ENCODE results near the gene MCU. TPM values are rescaled to one million over a fixed set of nuclear protein-coding genes. Genes with fewer than 3 reads are reported as not detected.
A peak's percentile ranks its signal among the peaks of the same experiment; 100 is the strongest.
"Not testable (repeated sequence)": the region's sequence is repeated elsewhere in the genome, so short reads cannot be mapped to it uniquely, and the experiment has no call there.

Gene MCU
- total RNA-seq, result 10 to 100 TPM in 1 of 2 experiments, 1 to 10 TPM in 1; 8.7 to 13.6 TPM

GRCh38 chr10:72691863-72692743, at the start of gene MCU:
Gene MCU (plus strand): TSS chr10:72692143. CDS start chr10:72692152, 9 bp downstream.
- CTCF ChIA-PET, result interaction anchor here (0.7 to 1.9 kb wide), 6 partner anchors 8 to 260 kb away, joined by 3 to 5 read pairs (median 4); no protein-coding TSS in a partner anchor
- H3K4me3 Mint-ChIP-seq, result peak within 1 kb of the TSS; percentile 82
- peaks cover 30% of the 10 kb centered on the region for H3K4me1 Mint-ChIP-seq

GRCh38 chr10:72642318-72642717, 49.6 kb upstream of the MCU start:
- Mint-ChIP-seq H3K36me3 (peaks cover 1% of the 10 kb centered on the region), H3K27ac (no peak overlapping the region), H3K4me1 (peaks cover 14% of the 10 kb centered on the region), H3K4me3 (no peak overlapping the region), H3K27me3 (peaks cover 18% of the 10 kb centered on the region), H3K9me3 (ENCODE audit: low read depth) (no peaks in the 10 kb centered on the region)
- CTCF ChIA-PET, result no interaction called here
- ATAC-seq, result no peak
- DNase-seq, result no peak

More at GRCh38 chr10:72691863-72692743, at the start of gene MCU:
- DNase-seq, result peak; percentile 96
- peak; percentile 99 for ATAC-seq
- Mint-ChIP-seq H3K36me3 (no peaks in the 10 kb centered on the region), H3K27me3 (peaks cover 5% of the 10 kb centered on the region), H3K27ac (peak within 1 kb of the TSS; percentile 63), H3K9me3 (ENCODE audit: low read depth) (no peaks in the 10 kb centered on the region)

GRCh38 chr10:72645263-72645858, 46.6 kb upstream of the MCU start:
- Mint-ChIP-seq H3K27ac (no peak overlapping the region), H3K9me3 (ENCODE audit: low read depth) (no peaks in the 10 kb centered on the region), H3K36me3 (no peaks in the 10 kb centered on the region), H3K27me3 (peaks cover 17% of the 10 kb centered on the region), H3K4me3 (no peak overlapping the region), H3K4me1 (no peaks in the 10 kb centered on the region)
- CTCF ChIA-PET, result no interaction called here
- ATAC-seq, result no peak
- no peak for DNase-seq

GRCh38 chr10:72646971-72647370, 45.0 kb upstream of the MCU start:
- H3K4me1 Mint-ChIP-seq; H3K4me3 Mint-ChIP-seq; H3K27ac Mint-ChIP-seq; H3K9me3 Mint-ChIP-seq (ENCODE audit: low read depth); DNase-seq; ATAC-seq; H3K36me3 Mint-ChIP-seq: not testable (repeated sequence)
- H3K27me3 Mint-ChIP-seq, result peaks cover 10% of the 10 kb centered on the region
- CTCF ChIA-PET, result interaction anchor here (0.6 to 1.3 kb wide), 2 partner anchors 29 to 1188 kb away, joined by 3 read pairs; no protein-coding TSS in a partner anchor

GRCh38 chr10:72648301-72648700, 43.6 kb upstream of the MCU start:
- H3K27ac Mint-ChIP-seq, result no peak overlapping the region
- no peaks in the 10 kb centered on the region for H3K36me3 Mint-ChIP-seq
- H3K4me3 Mint-ChIP-seq, result no peak overlapping the region
- H3K4me1 Mint-ChIP-seq, result no peaks in the 10 kb centered on the region
- no peak for ATAC-seq
- H3K9me3 Mint-ChIP-seq (ENCODE audit: low read depth), result no peaks in the 10 kb centered on the region
- DNase-seq, result no peak
- peaks cover 8% of the 10 kb centered on the region for H3K27me3 Mint-ChIP-seq
- CTCF ChIA-PET, result no interaction called here

GRCh38 chr10:72649291-72649690, 42.7 kb upstream of the MCU start:
- no peak for DNase-seq
- Mint-ChIP-seq H3K36me3 (no peaks in the 10 kb centered on the region), H3K27me3 (peaks cover 8% of the 10 kb centered on the region), H3K4me3 (no peak overlapping the region), H3K27ac (no peak overlapping the region), H3K9me3 (ENCODE audit: low read depth) (no peaks in the 10 kb centered on the region), H3K4me1 (no peaks in the 10 kb centered on the region)
- CTCF ChIA-PET, result no interaction called here
- ATAC-seq, result no peak

GRCh38 chr10:72653383-72654096, 38.4 kb upstream of the MCU start:
- DNase-seq, result no peak
- no peaks in the 10 kb centered on the region for H3K36me3 Mint-ChIP-seq
- no peaks in the 10 kb centered on the region for H3K27me3 Mint-ChIP-seq
- CTCF ChIA-PET, result no interaction called here
- H3K4me1 Mint-ChIP-seq, result no peaks in the 10 kb centered on the region
- H3K27ac Mint-ChIP-seq, result no peak overlapping the region
- no peak for ATAC-seq
- no peaks in the 10 kb centered on the region for H3K9me3 Mint-ChIP-seq (ENCODE audit: low read depth)
- no peak overlapping the region for H3K4me3 Mint-ChIP-seq

- no peaks in the 10 kb centered on the region for H3K9me3 Mint-ChIP-seq (ENCODE audit: low read depth)
- ATAC-seq, result no peak
- no peak overlapping the region for H3K4me3 Mint-ChIP-seq
- H3K27ac Mint-ChIP-seq, result no peak overlapping the region
- DNase-seq, result no peak
- no peaks in the 10 kb centered on the region for H3K4me1 Mint-ChIP-seq
- H3K36me3 Mint-ChIP-seq, result no peaks in the 10 kb centered on the region
- no peaks in the 10 kb centered on the region for H3K27me3 Mint-ChIP-seq
- CTCF ChIA-PET, result no interaction called here
Measured at GRCh38 chr10:72654720-72655119, 37.2 kb upstream of the MCU start.

- H3K4me1 Mint-ChIP-seq, result no peaks in the 10 kb centered on the region
- H3K36me3 Mint-ChIP-seq, result no peaks in the 10 kb centered on the region
- no peak for DNase-seq
- no peak overlapping the region for H3K4me3 Mint-ChIP-seq
- no peak for ATAC-seq
- CTCF ChIA-PET, result interaction anchor here (1.0 kb wide), 1 partner anchor 207 kb away, joined by 3 read pairs; no protein-coding TSS in a partner anchor
- no peaks in the 10 kb centered on the region for H3K9me3 Mint-ChIP-seq (ENCODE audit: low read depth)
- H3K27ac Mint-ChIP-seq, result no peak overlapping the region
- peaks cover 3% of the 10 kb centered on the region for H3K27me3 Mint-ChIP-seq
Measured at GRCh38 chr10:72658696-72659400, 33.1 kb upstream of the MCU start.

GRCh38 chr10:72659694-72660093, 32.2 kb upstream of the MCU start:
- Mint-ChIP-seq H3K27ac (no peak overlapping the region), H3K9me3 (ENCODE audit: low read depth) (no peaks in the 10 kb centered on the region), H3K36me3 (no peaks in the 10 kb centered on the region), H3K27me3 (peaks cover 3% of the 10 kb centered on the region), H3K4me3 (no peak overlapping the region), H3K4me1 (no peaks in the 10 kb centered on the region)
- ATAC-seq, result no peak
- DNase-seq, result no peak
- CTCF ChIA-PET, result interaction anchor here (1.0 kb wide), 1 partner anchor 206 kb away, joined by 3 read pairs; no protein-coding TSS in a partner anchor

- H3K9me3 Mint-ChIP-seq (ENCODE audit: low read depth), result no peaks in the 10 kb centered on the region
- no peak overlapping the region for H3K4me3 Mint-ChIP-seq
- no peak for DNase-seq
- no peaks in the 10 kb centered on the region for H3K36me3 Mint-ChIP-seq
- H3K4me1 Mint-ChIP-seq, result no peaks in the 10 kb centered on the region
- H3K27ac Mint-ChIP-seq, result no peak overlapping the region
- H3K27me3 Mint-ChIP-seq, result peaks cover 3% of the 10 kb centered on the region
- ATAC-seq, result no peak
- CTCF ChIA-PET, result no interaction called here
Measured at GRCh38 chr10:72660220-72660619, 31.7 kb upstream of the MCU start.

- H3K4me1 Mint-ChIP-seq, result no peaks in the 10 kb centered on the region
- DNase-seq (no peak), ATAC-seq (no peak)
- H3K36me3 Mint-ChIP-seq, result no peaks in the 10 kb centered on the region
- no peak overlapping the region for H3K4me3 Mint-ChIP-seq
- H3K27me3 Mint-ChIP-seq, result peaks cover 3% of the 10 kb centered on the region
- CTCF ChIA-PET, result no interaction called here
- no peak overlapping the region for H3K27ac Mint-ChIP-seq
- H3K9me3 Mint-ChIP-seq (ENCODE audit: low read depth), result no peaks in the 10 kb centered on the region
Measured at GRCh38 chr10:72661431-72661830, 30.5 kb upstream of the MCU start.

GRCh38 chr10:72663971-72664370, 28.0 kb upstream of the MCU start:
- ATAC-seq (no peak), DNase-seq (no peak)
- Mint-ChIP-seq H3K4me3 (no peak overlapping the region), H3K27me3 (peaks cover 5% of the 10 kb centered on the region), H3K36me3 (no peaks in the 10 kb centered on the region), H3K4me1 (no peaks in the 10 kb centered on the region), H3K27ac (no peak overlapping the region), H3K9me3 (ENCODE audit: low read depth) (no peaks in the 10 kb centered on the region)
- CTCF ChIA-PET, result no interaction called here

Data from activated CD8-positive, alpha-beta memory T cell treated with anti-CD3 and anti-CD28 coated beads, Interleukin-2, amount 10 ng/mL, durations not matched to agents 7 days and 5 days (primary cell).